Pancreas (tissue), 10 donors: Measurements from ENCODE around the gene FAIM. TPM values are rescaled to one million over a fixed set of nuclear protein-coding genes. Genes with fewer than 3 reads are reported as not detected.
"Not testable (repeated sequence)": the region's sequence is repeated elsewhere in the genome, so short reads cannot be mapped to it uniquely, and the experiment has no call there.

Experiments
- ATAC-seq, 4 donors: fragments of 200-7000 bp; cut with Tn5 transposase; one replicate each; pipeline versions ENCODE4 v1.8.0 to v1.9.1; 2020; ENCODE audit warnings: mild to moderate bottlenecking in 4 of 4, moderate library complexity in 4 of 4
- DNase-seq, 6 donors: peaks; one replicate each; pipeline ENCODE4 v3.0.0-alpha.2; 2020
- FAIRE-seq: peaks from 2 replicates; lab custom pipeline; 2012; peaks lifted over from hg19 to GRCh38; lab: Jason Lieb, UNC
- H3K27ac ChIP-seq, 4 donors: fragments of 200-600 bp; sonication (generic); 1 replicate in 3 of 4; 2 replicates in 1 of 4; pipeline versions ENCODE4 v1.5.0 to v1.8.0; 2020
- H3K27me3 ChIP-seq, 4 donors: fragments of 200-600 bp; one replicate each; pipeline ENCODE4 v1.8.0; 2021
- H3K36me3 ChIP-seq, 3 donors: fragments of 200-600 bp; sonication (generic) in 1 of 3; one replicate each; pipeline versions ENCODE4 v1.5.0 to v1.8.0; 2020 to 2021
- H3K4me1 ChIP-seq, 3 donors: fragments of 200-600 bp; one replicate each; pipeline ENCODE4 v1.8.0; 2021
- H3K4me3 ChIP-seq, 4 donors: fragments of 200-600 bp; sonication (generic) in 2 of 4; one replicate each; pipeline versions ENCODE4 v1.5.0 to v1.8.0; 2020 to 2021
- H3K9me3 ChIP-seq, 4 donors: fragments of 200-600 bp; one replicate each; pipeline ENCODE4 v1.8.0; 2021
- WGBS, 2 donors: extraction: QIAGEN DNeasy Blood & Tissue Kit; methylation state at CpG; one replicate each; pipeline ENCODE4 v1.1.7; 2013; 5-methylcytosine and 5-hydroxymethylcytosine counted together
- intact Hi-C, 3 donors: fragments of 100-400 bp; cut with DNase I; formaldehyde crosslinking; loops; one replicate each; pipeline versions ENCODE4 v1.11.1 to v1.14.2; 2022
- polyA plus RNA-seq, 2 donors: library from polyadenylated mRNA; stranded (reverse); fragments of 200-250 nt; gene quantifications; one replicate each; pipeline ENCODE4 v1.2.3, GENCODE V29; 2013
- total RNA-seq, 6 donors: library from RNA; stranded (reverse); fragmentation: NEBNext Ultra II Directional in 4 of 6; extraction: Animal tissue kit (Norgen Biotek cat#: 25700) in 4 of 6; gene quantifications; one replicate each; pipeline versions ENCODE4 v1.2.1 to v1.2.4, GENCODE V29; 2021 to 2023
- TF ChIP-seq, protein P1 (sequence below), 4 donors: fragments of 200-600 bp; sonication (generic) in 3 of 4; IDR thresholded peaks; one replicate each; pipeline versions ENCODE4 v1.5.0 to v1.8.0; 2021; ENCODE audit warnings: antibody characterized with exemption in 4 of 4
- donor health status: healthy with polysubstance abuse.
- donor health status: DM: no; HTN: no; CAD: no; lungs with moderate emphysema.
- donor health status: DM: no; HTN: no; CAD: no.
- donor health status: control.
- donor health status: control.
- donor health status: Bipolar disorder and iron deficiency.
- donor health status: DM: yes; HTN: yes; CAD: no.
- donor health status: DM: no; HTN: no; CAD: no.
- donor health status: DM: no; HTN: no; CAD: no.
- donor health status: DM: yes; HTN: yes; CAD: no.

The FAIM gene
- total and polyA plus RNA-seq, 8 donors, result 10.5 to 36.5 (median 14.9) TPM

DNA sequence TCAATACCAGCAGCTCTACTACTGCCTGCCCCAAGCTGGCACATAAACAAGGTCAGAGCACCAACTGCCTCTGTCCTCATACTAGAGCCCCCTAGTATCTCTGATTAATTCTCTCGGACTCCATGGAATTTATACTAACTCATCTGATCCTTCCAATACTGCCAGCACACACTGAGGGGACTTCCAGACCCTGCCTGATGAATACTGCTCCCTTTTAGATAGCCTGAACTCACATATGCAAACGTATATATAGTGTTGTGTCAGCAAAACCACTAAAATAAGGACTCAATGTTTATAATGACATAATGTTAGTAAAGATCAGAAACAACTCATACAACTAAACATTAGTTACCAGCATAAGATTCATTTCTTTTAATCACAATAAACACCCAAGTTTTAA is 39.5 kb upstream of the FAIM start:
- no peak for FAIRE-seq
- TF ChIP-seq, protein P1, sequence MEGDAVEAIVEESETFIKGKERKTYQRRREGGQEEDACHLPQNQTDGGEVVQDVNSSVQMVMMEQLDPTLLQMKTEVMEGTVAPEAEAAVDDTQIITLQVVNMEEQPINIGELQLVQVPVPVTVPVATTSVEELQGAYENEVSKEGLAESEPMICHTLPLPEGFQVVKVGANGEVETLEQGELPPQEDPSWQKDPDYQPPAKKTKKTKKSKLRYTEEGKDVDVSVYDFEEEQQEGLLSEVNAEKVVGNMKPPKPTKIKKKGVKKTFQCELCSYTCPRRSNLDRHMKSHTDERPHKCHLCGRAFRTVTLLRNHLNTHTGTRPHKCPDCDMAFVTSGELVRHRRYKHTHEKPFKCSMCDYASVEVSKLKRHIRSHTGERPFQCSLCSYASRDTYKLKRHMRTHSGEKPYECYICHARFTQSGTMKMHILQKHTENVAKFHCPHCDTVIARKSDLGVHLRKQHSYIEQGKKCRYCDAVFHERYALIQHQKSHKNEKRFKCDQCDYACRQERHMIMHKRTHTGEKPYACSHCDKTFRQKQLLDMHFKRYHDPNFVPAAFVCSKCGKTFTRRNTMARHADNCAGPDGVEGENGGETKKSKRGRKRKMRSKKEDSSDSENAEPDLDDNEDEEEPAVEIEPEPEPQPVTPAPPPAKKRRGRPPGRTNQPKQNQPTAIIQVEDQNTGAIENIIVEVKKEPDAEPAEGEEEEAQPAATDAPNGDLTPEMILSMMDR (IDR thresholded peaks at IDR 0.05), result no peak
- no peak for DNase-seq
- Histone ChIP-seq H3K4me1 (no peaks in the 10 kb centered on the region), H3K9me3 (no peaks in the 10 kb centered on the region), H3K4me3 (no peak overlapping the region), H3K27me3 (no peaks in the 10 kb centered on the region), H3K36me3 (peaks cover 0 to 10% (median 0%) of the 10 kb centered on the region in 3 donors), H3K27ac (no peak overlapping the region)
- 71% methylated on average over 2 of the region's 2 CpGs for WGBS, 2 donors
- ATAC-seq, result no peak
- intact Hi-C loops, result no loop called here

- ATAC-seq, H3K4me1 ChIP-seq, H3K27me3 ChIP-seq, DNase-seq, H3K27ac ChIP-seq, H3K4me3 ChIP-seq, H3K36me3 ChIP-seq, H3K9me3 ChIP-seq, FAIRE-seq: not testable (repeated sequence)
- 91 to 94% methylated on average over 8 of the region's 8 CpGs for WGBS, 2 donors
- intact Hi-C loops, result loop anchor here in 1 of 3 donors (10.0 kb wide), 1 partner anchor 355 kb away; no protein-coding TSS in a partner anchor
Measured at GRCh38 chr3:138569624-138570023, 38.9 kb upstream of the FAIM start.

GRCh38 chr3:138573138-138573537 is 35.4 kb upstream of the FAIM start:
- intact Hi-C loops, result loop anchor here in 1 of 3 donors (10.0 kb wide), 1 partner anchor 352 kb away; no protein-coding TSS in a partner anchor
- 93 to 94% methylated on average over 1 of the region's 1 CpG for WGBS, 2 donors
- H3K4me3 ChIP-seq, result no peak overlapping the region
- H3K36me3 ChIP-seq, result peaks cover 0 to 10% (median 0%) of the 10 kb centered on the region in 3 donors
- DNase-seq (no peak), ATAC-seq (no peak), FAIRE-seq (no peak)
- H3K9me3 ChIP-seq, result no peaks in the 10 kb centered on the region
- TF ChIP-seq, protein P1 (IDR thresholded peaks at IDR 0.05), result no peak
- no peaks in the 10 kb centered on the region for H3K27me3 ChIP-seq
- no peaks in the 10 kb centered on the region for H3K4me1 ChIP-seq
- H3K27ac ChIP-seq, result no peak overlapping the region

GRCh38 chr3:138578141-138578540 is 30.4 kb upstream of the FAIM start:
- no peak for FAIRE-seq
- WGBS, 2 donors, result 85 to 87% methylated on average over 4 of the region's 4 CpGs
- no peak for DNase-seq
- Histone ChIP-seq H3K4me1 (peaks cover 0 to 2% (median 0%) of the 10 kb centered on the region in 3 donors), H3K36me3 (no peaks in the 10 kb centered on the region), H3K9me3 (no peaks in the 10 kb centered on the region), H3K4me3 (no peak overlapping the region), H3K27me3 (no peaks in the 10 kb centered on the region), H3K27ac (no peak overlapping the region)
- TF ChIP-seq, protein P1 (IDR thresholded peaks at IDR 0.05), result no peak
- intact Hi-C loops, result loop anchor here in 1 of 3 donors (10.0 kb wide), 1 partner anchor 347 kb away; no protein-coding TSS in a partner anchor
- ATAC-seq, result peak in 1 of 4 donors; percentile 23

GRCh38 chr3:138578961-138579574 is 29.5 kb upstream of the FAIM start:
- Histone ChIP-seq H3K9me3 (no peaks in the 10 kb centered on the region), H3K27me3 (no peaks in the 10 kb centered on the region), H3K4me3 (no peak overlapping the region), H3K4me1 (peaks cover 0 to 10% (median 7%) of the 10 kb centered on the region in 3 donors), H3K27ac (no peak overlapping the region), H3K36me3 (no peaks in the 10 kb centered on the region)
- ATAC-seq (peak in 2 of 4 donors; percentile 24 to 40), DNase-seq (no peak), FAIRE-seq (no peak)
- TF ChIP-seq, protein P1 (IDR thresholded peaks at IDR 0.05), result no peak
- 89% methylated on average over 6 of the region's 6 CpGs for WGBS, 2 donors
- intact Hi-C loops, result loop anchor here in 1 of 3 donors (10.0 kb wide), 1 partner anchor 346 kb away; no protein-coding TSS in a partner anchor
